ENCODE results near the gene ALG3. TPM values are rescaled to one million over a fixed set of nuclear protein-coding genes. Genes with fewer than 3 reads are reported as not detected.

The ALG3 gene
- total RNA-seq, 1 experiment from 2014 or later, result 57.3 TPM

- no peak overlapping the region for H3K4me3 Mint-ChIP-seq
- ATAC-seq, result no peak
- H3K9me3 Mint-ChIP-seq, result no peaks in the 10 kb centered on the region
- H3K27me3 Mint-ChIP-seq (ENCODE audit: low read depth), result peaks cover 11% of the 10 kb centered on the region
- DNase-seq (ENCODE audit: low spot score), result no peak
- H3K4me1 Mint-ChIP-seq, result peaks cover 5% of the 10 kb centered on the region; the same call in 1 of the 2 replicates
- CTCF ChIA-PET, result interaction anchor here (0.6 to 1.3 kb wide), 3 partner anchors 33 to 75 kb away, joined by 3 to 4 read pairs (median 4); partner anchors contain the start of gene EEF1AKMT4
- POLR2A ChIA-PET, result no interaction called here
- TF ChIP-seq ETV6 (CRISPR knock-in tag; IDR thresholded peaks at IDR 0.05), result no peak
- TF ChIP-seq ZNF263 (CRISPR knock-in tag; IDR thresholded peaks at IDR 0.05; ENCODE audit: low read depth), result no peak
- no peaks in the 10 kb centered on the region for H3K36me3 Mint-ChIP-seq
- no peak overlapping the region for H3K27ac Mint-ChIP-seq
Observed at GRCh38 chr3:184282941-184283340, 34.2 kb upstream of the ALG3 start.

GRCh38 chr3:184277366-184277765 is 28.6 kb upstream of the ALG3 start:
- POLR2A ChIA-PET, result no interaction called here
- Mint-ChIP-seq H3K4me1 (peaks cover 5% of the 10 kb centered on the region), H3K4me3 (no peak overlapping the region), H3K27me3 (ENCODE audit: low read depth) (peaks cover 57% of the 10 kb centered on the region), H3K27ac (no peak overlapping the region), H3K9me3 (no peaks in the 10 kb centered on the region), H3K36me3 (no peaks in the 10 kb centered on the region)
- ATAC-seq (no peak), DNase-seq (ENCODE audit: low spot score) (no peak)
- CTCF ChIA-PET, result no interaction called here
- TF ChIP-seq ZNF671 (CRISPR knock-in tag; IDR thresholded peaks at IDR 0.05) (no peak), JUN (CRISPR knock-in tag; IDR thresholded peaks at IDR 0.05) (no peak), ZNF281 (CRISPR knock-in tag; IDR thresholded peaks at IDR 0.05) (no peak), PREB (CRISPR knock-in tag; IDR thresholded peaks at IDR 0.05; ENCODE audit: borderline replicate concordance) (no peak), TEAD1 (CRISPR knock-in tag; IDR thresholded peaks at IDR 0.05) (no peak), CDX4 (CRISPR knock-in tag; IDR thresholded peaks at IDR 0.05; ENCODE audit: borderline replicate concordance) (no peak), NFE2L1 (CRISPR knock-in tag; IDR thresholded peaks at IDR 0.05) (no peak), FOXK1 (CRISPR knock-in tag; IDR thresholded peaks at IDR 0.05) (no peak), NR2C2 (CRISPR knock-in tag; IDR thresholded peaks at IDR 0.05) (no peak), TEAD4 (CRISPR knock-in tag; IDR thresholded peaks at IDR 0.05) (no peak)

GRCh38 chr3:184275961-184276910 is 27.5 kb upstream of the ALG3 start, which contains the start of gene ECE2:
Gene ECE2, plus strand, starts transcription at chr3:184276022. Its CDS starts 132 bp downstream, at chr3:184276154.
- H3K27ac Mint-ChIP-seq, result no peak within 1 kb of the TSS
- ChIA-PET POLR2A (no interaction called here), CTCF (interaction anchor here (0.8 to 1.0 kb wide), 2 partner anchors 9 to 16 kb away, joined by 3 read pairs; no protein-coding TSS in a partner anchor)
- H3K4me3 Mint-ChIP-seq, result peak within 1 kb of the TSS; percentile 74
- H3K36me3 Mint-ChIP-seq, result no peaks in the 10 kb centered on the region
- H3K27me3 Mint-ChIP-seq (ENCODE audit: low read depth), result peaks cover 57% of the 10 kb centered on the region
- H3K4me1 Mint-ChIP-seq, result peaks cover 5% of the 10 kb centered on the region
- H3K9me3 Mint-ChIP-seq, result no peaks in the 10 kb centered on the region
- DNase-seq (ENCODE audit: low spot score), result no peak
- ATAC-seq, result peak; percentile 76
- TF ChIP-seq CTCF (IDR thresholded peaks at IDR 0.05) (no peak), SP1 (CRISPR knock-in tag; conservative IDR thresholded peaks at IDR 0.05) (no peak), ATF1 (CRISPR knock-in tag; IDR thresholded peaks at IDR 0.05) (no peak), PRRX2 (CRISPR knock-in tag; IDR thresholded peaks at IDR 0.05) (no peak), CREB1 (CRISPR knock-in tag; IDR thresholded peaks at IDR 0.05) (no peak), ZNF232 (CRISPR knock-in tag; IDR thresholded peaks at IDR 0.05) (no peak), JAZF1 (CRISPR knock-in tag; IDR thresholded peaks at IDR 0.05) (no peak), ZNF317 (CRISPR knock-in tag; IDR thresholded peaks at IDR 0.05; ENCODE audit: borderline replicate concordance, low read depth) (no peak), RORB (CRISPR knock-in tag; IDR thresholded peaks at IDR 0.05) (no peak), OVOL2 (CRISPR knock-in tag; IDR thresholded peaks at IDR 0.05; ENCODE audit: borderline replicate concordance) (no peak), GTF2I (CRISPR knock-in tag; conservative IDR thresholded peaks at IDR 0.05) (no peak), ZNF219 (CRISPR knock-in tag; IDR thresholded peaks at IDR 0.05; ENCODE audit: borderline replicate concordance) (no peak), FOXP4 (CRISPR knock-in tag; IDR thresholded peaks at IDR 0.05) (no peak)

Measured in WTC11 (cell line).